ENCODE results near the gene OR8K5. TPM values are rescaled to one million over a fixed set of nuclear protein-coding genes. Genes with fewer than 3 reads are reported as not detected.
"Not testable (repeated sequence)": the region's sequence is repeated elsewhere in the genome, so short reads cannot be mapped to it uniquely, and the experiment has no call there.

The OR8K5 gene
- total RNA-seq, 1 donor from 2014 or later: not detected

DNA sequence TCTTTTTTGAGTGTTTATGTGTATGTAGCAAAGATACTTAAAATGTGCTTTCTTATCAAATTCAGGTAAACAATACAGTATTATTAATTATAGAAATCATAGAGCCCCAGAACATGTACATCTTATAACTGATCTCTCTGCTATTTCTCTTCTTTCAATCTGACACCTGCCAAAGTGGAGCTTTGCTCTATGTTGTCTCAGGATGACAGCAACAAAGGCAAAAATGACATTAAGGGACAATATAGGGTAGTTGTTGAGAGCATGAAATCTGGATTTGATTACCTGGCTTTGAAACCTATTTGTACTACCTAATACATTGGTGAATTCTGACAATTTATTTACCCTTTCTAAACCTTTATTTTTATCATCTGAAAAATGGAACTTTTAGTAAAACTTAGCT, 23.3 kb upstream of the OR8K5 start:
- intact Hi-C loops (cut with DNase I): no loop called here
- no peak for DNase-seq (ENCODE audit: low spot score in 2 of 2)
- no peak overlapping the region for H3K27ac ChIP-seq

GRCh38 chr11:56176318-56176717, 16.2 kb upstream of the OR8K5 start, which contains the start of gene OR5J2:
Gene OR5J2, plus strand, starts transcription at chr11:56176618. Its CDS starts 0 bp downstream, at chr11:56176618.
- no peaks in the 10 kb centered on the region for H3K4me1 ChIP-seq
- TF ChIP-seq, protein P1, sequence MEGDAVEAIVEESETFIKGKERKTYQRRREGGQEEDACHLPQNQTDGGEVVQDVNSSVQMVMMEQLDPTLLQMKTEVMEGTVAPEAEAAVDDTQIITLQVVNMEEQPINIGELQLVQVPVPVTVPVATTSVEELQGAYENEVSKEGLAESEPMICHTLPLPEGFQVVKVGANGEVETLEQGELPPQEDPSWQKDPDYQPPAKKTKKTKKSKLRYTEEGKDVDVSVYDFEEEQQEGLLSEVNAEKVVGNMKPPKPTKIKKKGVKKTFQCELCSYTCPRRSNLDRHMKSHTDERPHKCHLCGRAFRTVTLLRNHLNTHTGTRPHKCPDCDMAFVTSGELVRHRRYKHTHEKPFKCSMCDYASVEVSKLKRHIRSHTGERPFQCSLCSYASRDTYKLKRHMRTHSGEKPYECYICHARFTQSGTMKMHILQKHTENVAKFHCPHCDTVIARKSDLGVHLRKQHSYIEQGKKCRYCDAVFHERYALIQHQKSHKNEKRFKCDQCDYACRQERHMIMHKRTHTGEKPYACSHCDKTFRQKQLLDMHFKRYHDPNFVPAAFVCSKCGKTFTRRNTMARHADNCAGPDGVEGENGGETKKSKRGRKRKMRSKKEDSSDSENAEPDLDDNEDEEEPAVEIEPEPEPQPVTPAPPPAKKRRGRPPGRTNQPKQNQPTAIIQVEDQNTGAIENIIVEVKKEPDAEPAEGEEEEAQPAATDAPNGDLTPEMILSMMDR (IDR thresholded peaks at IDR 0.05): no peak
- H3K27me3 ChIP-seq: no peaks in the 10 kb centered on the region
- no peak within 1 kb of the TSS for H3K4me3 ChIP-seq
- H3K36me3 ChIP-seq: no peaks in the 10 kb centered on the region
- no peak within 1 kb of the TSS for H3K27ac ChIP-seq
- DNase-seq (ENCODE audit: low spot score in 2 of 2): no peak
- peaks cover 0 to 7% of the 10 kb centered on the region in 2 donors for H3K9me3 ChIP-seq
- intact Hi-C loops (cut with DNase I): no loop called here

More for the DNA sequence above, 23.3 kb upstream of the OR8K5 start:
- TF ChIP-seq, protein P1 (IDR thresholded peaks at IDR 0.05): no peak
- Histone ChIP-seq H3K36me3 (no peaks in the 10 kb centered on the region), H3K4me1 (no peaks in the 10 kb centered on the region), H3K4me3 (no peak overlapping the region), H3K27me3 (no peaks in the 10 kb centered on the region), H3K9me3 (peaks cover 0 to 7% of the 10 kb centered on the region in 2 donors)

DNA sequence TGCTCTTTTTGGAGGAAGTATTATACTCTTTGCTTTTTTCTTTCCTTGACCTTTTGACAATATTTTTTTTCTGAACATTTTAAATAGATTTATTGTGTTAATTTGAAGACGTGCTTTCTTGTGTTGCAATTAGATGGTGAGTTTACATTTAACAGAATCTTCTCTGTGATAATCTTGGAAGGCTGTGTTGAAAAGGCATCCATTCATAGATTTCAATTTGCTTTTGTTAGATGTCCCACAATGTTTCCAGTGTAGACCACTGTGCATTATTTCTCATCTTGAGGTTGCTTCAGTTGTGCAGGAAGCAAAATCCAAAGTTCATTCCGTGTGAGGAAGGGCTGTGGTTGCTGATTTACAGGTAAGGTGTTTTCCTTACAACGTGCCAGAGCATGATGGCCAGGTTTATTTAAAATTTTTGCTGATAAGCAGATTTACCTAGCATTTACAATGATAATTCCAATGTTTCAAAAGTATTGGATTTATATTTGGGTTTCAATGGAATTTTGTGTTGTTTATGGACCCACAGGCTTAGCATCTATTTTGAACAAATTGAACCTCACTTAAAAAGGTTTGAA, 12.2 kb upstream of the OR8K5 start:
- intact Hi-C loops (cut with DNase I): no loop called here

DNA sequence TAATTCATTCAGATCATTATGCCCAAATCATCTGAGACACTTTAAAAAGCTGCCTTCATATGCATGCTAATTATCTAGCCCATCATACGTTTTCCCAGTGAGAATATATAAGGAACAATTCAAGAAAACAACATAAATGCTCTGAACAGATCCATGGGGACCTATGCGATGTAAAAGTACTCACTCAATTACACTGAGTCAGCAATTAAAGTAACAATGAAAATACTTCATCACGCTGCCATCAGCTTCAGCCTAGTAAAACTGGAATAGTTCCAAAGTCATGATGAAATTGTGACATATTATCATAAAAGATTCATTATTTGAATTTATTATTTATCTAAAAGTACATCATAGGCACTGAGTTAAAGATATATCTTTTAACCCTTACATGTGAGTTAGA, 3.7 kb upstream of the OR8K5 start:
- Histone ChIP-seq H3K4me3 (no peak overlapping the region), H3K36me3 (no peaks in the 10 kb centered on the region), H3K9me3 (no peaks in the 10 kb centered on the region), H3K27me3 (no peaks in the 10 kb centered on the region), H3K27ac (no peak overlapping the region), H3K4me1 (no peaks in the 10 kb centered on the region)
- TF ChIP-seq, protein P1 (IDR thresholded peaks at IDR 0.05): no peak
- DNase-seq (ENCODE audit: low spot score in 2 of 2): no peak
- intact Hi-C loops (cut with DNase I): no loop called here

More for the DNA sequence above, 12.2 kb upstream of the OR8K5 start:
- Histone ChIP-seq H3K27me3 (no peaks in the 10 kb centered on the region), H3K4me3 (no peak overlapping the region), H3K4me1 (no peaks in the 10 kb centered on the region), H3K27ac (no peak overlapping the region), H3K9me3 (no peaks in the 10 kb centered on the region), H3K36me3 (no peaks in the 10 kb centered on the region)
- TF ChIP-seq, protein P1 (IDR thresholded peaks at IDR 0.05): no peak
- no peak for DNase-seq (ENCODE audit: low spot score in 2 of 2)

DNA sequence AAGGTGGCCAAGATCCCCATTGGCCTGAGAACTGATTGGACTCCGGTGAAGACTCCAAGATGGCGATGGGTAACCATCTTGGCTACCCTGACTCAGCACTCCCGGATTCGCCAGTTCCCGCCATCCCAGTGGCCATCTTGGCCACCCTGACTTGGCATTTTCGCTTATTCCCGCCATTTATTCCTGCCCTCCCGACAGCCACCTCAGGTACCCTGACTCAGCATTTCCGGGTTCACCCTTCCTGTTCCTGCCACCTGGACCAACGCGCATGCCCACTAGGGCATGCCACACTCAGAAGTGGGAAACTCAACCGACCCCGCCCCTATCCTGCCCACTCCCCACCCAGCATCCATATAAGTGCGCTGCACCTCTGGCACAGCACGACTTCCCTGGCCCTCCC, 7.8 kb downstream of the OR8K5 start:
- intact Hi-C loops (cut with DNase I): no loop called here
- Histone ChIP-seq H3K4me1 (no peaks in the 10 kb centered on the region), H3K27ac (no peak overlapping the region), H3K36me3 (no peaks in the 10 kb centered on the region), H3K4me3 (no peak overlapping the region), H3K27me3 (no peaks in the 10 kb centered on the region), H3K9me3 (peaks cover 0 to 2% of the 10 kb centered on the region in 2 donors)
- TF ChIP-seq, protein P1 (IDR thresholded peaks at IDR 0.05): no peak
- no peak for DNase-seq (ENCODE audit: low spot score in 2 of 2)

DNA sequence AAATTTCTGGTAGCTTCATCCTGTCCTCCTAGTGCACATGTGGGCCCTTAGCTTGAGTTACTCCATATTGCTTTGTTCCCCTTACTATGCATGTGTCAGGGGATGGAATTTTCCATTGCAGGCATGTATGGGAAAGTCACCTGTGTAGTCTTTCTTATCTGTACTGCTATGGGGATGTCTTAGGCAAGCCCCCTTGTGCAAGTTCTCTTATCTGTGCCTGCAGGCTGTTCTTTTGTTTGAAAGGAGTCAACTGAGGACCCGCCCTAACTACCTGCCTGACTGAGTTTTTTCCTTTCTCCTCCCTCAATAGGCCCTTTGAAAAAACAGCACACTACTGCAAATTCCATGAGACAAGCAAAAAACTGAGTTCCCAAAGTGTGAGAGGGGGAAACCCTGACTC, 8.7 kb downstream of the OR8K5 start:
- Histone ChIP-seq H3K9me3 (peaks cover 0 to 2% of the 10 kb centered on the region in 2 donors), H3K4me1 (no peaks in the 10 kb centered on the region), H3K27me3 (no peaks in the 10 kb centered on the region), H3K4me3 (no peak overlapping the region), H3K36me3 (no peaks in the 10 kb centered on the region), H3K27ac (no peak overlapping the region)
- DNase-seq (ENCODE audit: low spot score in 2 of 2): no peak
- intact Hi-C loops (cut with DNase I): no loop called here
- TF ChIP-seq, protein P1 (IDR thresholded peaks at IDR 0.05): no peak

- H3K36me3 ChIP-seq; H3K9me3 ChIP-seq; DNase-seq (ENCODE audit: low spot score in 2 of 2); intact Hi-C loops (cut with DNase I); H3K4me3 ChIP-seq; H3K27ac ChIP-seq; H3K4me1 ChIP-seq; H3K27me3 ChIP-seq: not testable (repeated sequence)
Measured at GRCh38 chr11:56143681-56144080, 16.4 kb downstream of the OR8K5 start.

Data from ascending aorta (tissue), 2 donors.